Gastrocnemius medialis (tissue), 4 donors: Measurements from ENCODE around the gene TMEM39B.

Source experiments
- CTCF ChIP-seq, 5 experiments: fragments of 450-650 bp in 3 of 5; fragments of 200-600 bp in 2 of 5; sonication (generic) in 2 of 5; IDR thresholded peaks in 4 of 5; conservative IDR thresholded peaks in 1 of 5; 1 replicate in 4 of 5; 2 replicates in 1 of 5; pipeline ENCODE4 v1.5.1; 2016 to 2019; ENCODE audit warnings: antibody characterized with exemption in 5 of 5, mild to moderate bottlenecking in 3 of 5, moderate library complexity in 3 of 5
- POLR2A ChIP-seq, 2 donors: fragments of 450-650 bp; IDR thresholded peaks; one replicate each; pipeline ENCODE4 v1.6.1; 2017; ENCODE audit warnings: antibody characterized with exemption in 2 of 2, mild to moderate bottlenecking in 2 of 2, moderate library complexity in 2 of 2

GRCh38 chr1:32144033-32144432 lies 71.3 kb downstream of the TMEM39B start:
- TF ChIP-seq CTCF (IDR thresholded peaks at IDR 0.05 in 4 of 5, conservative IDR thresholded peaks at IDR 0.05 in 1 of 5) (no peak), POLR2A (IDR thresholded peaks at IDR 0.05) (no peak)
